ENCODE measurements around the gene ZNF444.

ZNF444 gene

GRCh38 chr19:56107626-56108351 lies 33.3 kb upstream of the ZNF444 start:
- DNase-seq: no peak

GRCh38 chr19:56108447-56109195 lies 32.5 kb upstream of the ZNF444 start:
- DNase-seq: no peak

GRCh38 chr19:56109226-56109625 lies 31.9 kb upstream of the ZNF444 start:
- DNase-seq: no peak

GRCh38 chr19:56110515-56111448 lies 30.3 kb upstream of the ZNF444 start:
- no peak for DNase-seq

GRCh38 chr19:56111601-56112312 lies 29.3 kb upstream of the ZNF444 start:
- peak; percentile 67 for DNase-seq

- no peak for DNase-seq
Measured at GRCh38 chr19:56112313-56112709, 28.8 kb upstream of the ZNF444 start.

- DNase-seq: no peak
Measured at GRCh38 chr19:56113074-56113632, 27.9 kb upstream of the ZNF444 start.

GRCh38 chr19:56114051-56114777 lies 26.9 kb upstream of the ZNF444 start:
- no peak for DNase-seq

- no peak for DNase-seq
Measured at GRCh38 chr19:56114778-56115110, 26.3 kb upstream of the ZNF444 start.

GRCh38 chr19:56115490-56115889 lies 25.6 kb upstream of the ZNF444 start:
- no peak for DNase-seq

- DNase-seq: no peak
Measured at GRCh38 chr19:56116606-56117005, 24.5 kb upstream of the ZNF444 start.

- DNase-seq: no peak
Measured at GRCh38 chr19:56117376-56117884, 23.7 kb upstream of the ZNF444 start.

- DNase-seq: no peak
Measured at GRCh38 chr19:56117889-56118288, 23.2 kb upstream of the ZNF444 start.

- DNase-seq: no peak
Measured at GRCh38 chr19:56118666-56119581, 22.2 kb upstream of the ZNF444 start.

- DNase-seq: no peak
Measured at GRCh38 chr19:56119582-56119978, 21.5 kb upstream of the ZNF444 start.

GRCh38 chr19:56120002-56120370 lies 21.1 kb upstream of the ZNF444 start:
- DNase-seq: no peak

GRCh38 chr19:56120371-56121179 lies 20.5 kb upstream of the ZNF444 start:
- DNase-seq: peak; percentile 92

GRCh38 chr19:56121180-56122167 lies 19.6 kb upstream of the ZNF444 start, which contains the start of gene ZNF787:
Gene ZNF787, minus strand, starts transcription at chr19:56121295. Its CDS starts 18,078 bp downstream, at chr19:56103217.
- DNase-seq: peak; percentile 98
